AG04450 (cell line): ENCODE results near the gene CHAF1B. TPM values are rescaled to one million over a fixed set of nuclear protein-coding genes. Genes with fewer than 3 reads are reported as not detected.

Source experiments
- CTCF ChIA-PET: fragments of 300-600, 350-600 bp; formaldehyde crosslinking; extraction: SDS; loops from one replicate; lab custom pipeline; 2022; ENCODE audit warnings: antibody characterized with exemption, inconsistent platforms; lab: Charles Lee
- POLR2A ChIA-PET: fragments of 350-600 bp; formaldehyde crosslinking; extraction: SDS; loops from one replicate; lab custom pipeline; 2021; ENCODE audit warnings: antibody characterized with exemption, inconsistent platforms; lab: Yijun Ruan, JAX
- DNase-seq: peaks from one replicate; pipeline ENCODE4 v3.0.0-alpha.2; 2011; ENCODE audit warnings: low read depth, low spot score
- H3K27ac ChIP-seq: one replicate; pipeline ENCODE4 v1.5.1; 2012; ENCODE audit warnings: low read depth, low read length, control low read depth
- H3K27me3 ChIP-seq: one replicate; pipeline ENCODE4 v1.6.0; 2012; ENCODE audit warnings: low read length; ENCODE audit not compliant: control insufficient read depth, insufficient read depth
- H3K4me3 ChIP-seq: 2 replicates; pipeline ENCODE4 v1.5.1; 2011; ENCODE audit warnings: mild to moderate bottlenecking, low read depth, low read length, control low read depth
- H3K9me3 ChIP-seq: 2 replicates; pipeline ENCODE4 v1.5.1; 2012; ENCODE audit warnings: low read length; ENCODE audit not compliant: control insufficient read depth, insufficient read depth
- CTCF ChIP-seq: IDR thresholded peaks from 2 replicates; pipeline ENCODE4 v1.5.1; 2011; ENCODE audit warnings: low read depth, low read length, control low read depth, inconsistent platforms
- polyA plus RNA-seq: library from polyadenylated mRNA; depleted of rRNA; stranded (reverse); fragments of >200 nt; gene quantifications from 2 replicates; pipeline ENCODE4 v1.2.3, GENCODE V29; 2011

CHAF1B gene
- polyA plus RNA-seq, 1 experiment = 3.7 TPM

- CTCF ChIA-PET = interaction anchor here (1.3 kb wide), 1 partner anchor 222 kb away, joined by 3 read pairs; no protein-coding TSS in a partner anchor
- H3K4me3 ChIP-seq = no peak overlapping the region
- POLR2A ChIA-PET = no interaction called here
- H3K27ac ChIP-seq = no peak overlapping the region
- no peak for TF ChIP-seq CTCF
- no peaks in the 10 kb centered on the region for H3K9me3 ChIP-seq
- DNase-seq = no peak
- no peaks in the 10 kb centered on the region for H3K27me3 ChIP-seq
Observed at GRCh38 chr21:36347278-36347961, 37.8 kb upstream of the CHAF1B start.

- POLR2A ChIA-PET = no interaction called here
- CTCF ChIA-PET = interaction anchor here (1.3 kb wide), 1 partner anchor 223 kb away, joined by 3 read pairs; no protein-coding TSS in a partner anchor
- Histone ChIP-seq H3K27me3 (no peaks in the 10 kb centered on the region), H3K27ac (no peak overlapping the region), H3K9me3 (no peaks in the 10 kb centered on the region), H3K4me3 (no peak overlapping the region)
- no peak for DNase-seq
- TF ChIP-seq CTCF = no peak
Observed at GRCh38 chr21:36347962-36348328, 37.2 kb upstream of the CHAF1B start.

- H3K27ac ChIP-seq = no peak overlapping the region
- H3K9me3 ChIP-seq = no peaks in the 10 kb centered on the region
- DNase-seq = no peak
- no peak for TF ChIP-seq CTCF
- CTCF ChIA-PET = interaction anchor here (1.2 kb wide), 1 partner anchor 89 kb away, joined by 3 read pairs; no protein-coding TSS in a partner anchor
- H3K4me3 ChIP-seq = no peak overlapping the region
- H3K27me3 ChIP-seq = no peaks in the 10 kb centered on the region
- POLR2A ChIA-PET = interaction anchor here (0.9 kb wide), 1 partner anchor 29 kb away, joined by 3 read pairs; the partner anchor contains the start of gene MORC3
Observed at GRCh38 chr21:36349315-36349714, 35.9 kb upstream of the CHAF1B start.

GRCh38 chr21:36350282-36350910 is 34.8 kb upstream of the CHAF1B start:
- Histone ChIP-seq H3K4me3 (no peak overlapping the region), H3K27ac (peak overlapping the region; percentile 81), H3K27me3 (no peaks in the 10 kb centered on the region), H3K9me3 (no peaks in the 10 kb centered on the region)
- ChIA-PET POLR2A (interaction anchor here (0.6 to 0.9 kb wide), 2 partner anchors 17 to 30 kb away, joined by 3 to 6 read pairs; partner anchors contain the start of gene MORC3), CTCF (interaction anchor here (1.0 to 1.2 kb wide), 2 partner anchors 30 to 90 kb away, joined by 3 read pairs; no protein-coding TSS in a partner anchor)
- TF ChIP-seq CTCF = no peak
- DNase-seq = peak; percentile 18
